ENCODE results near the gene CCNB1. TPM values are rescaled to one million over a fixed set of nuclear protein-coding genes. Genes with fewer than 3 reads are reported as not detected.
"Not testable (repeated sequence)": the region's sequence is repeated elsewhere in the genome, so short reads cannot be mapped to it uniquely, and the experiment has no call there.

Gene CCNB1
- total RNA-seq, 1 experiment from 2014 or later, result 281 TPM

DNA sequence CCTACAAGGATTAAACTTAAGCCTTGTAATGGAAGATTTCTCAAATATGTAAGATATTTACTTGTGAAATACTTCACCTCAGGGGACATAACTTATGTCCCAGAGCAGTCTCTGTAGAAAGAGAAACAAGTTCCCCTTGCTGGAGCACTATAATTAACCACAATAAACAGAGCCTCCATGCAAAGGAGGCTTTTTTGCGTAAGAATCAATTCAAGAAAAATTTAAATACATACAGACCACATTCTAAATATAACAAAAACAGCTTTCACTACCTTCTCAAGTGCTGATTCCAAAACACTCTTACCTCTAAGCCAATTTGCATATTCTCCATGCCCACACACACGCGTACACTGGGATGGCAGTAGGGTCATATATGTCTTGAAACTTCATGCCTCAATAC is 30.7 kb upstream of the CCNB1 start:
- intact Hi-C loops (cut with micrococcal nuclease), result loop anchor here (10.0 kb wide), 1 partner anchor 59 kb away; no protein-coding TSS in a partner anchor
- ATAC-seq (no peak), DNase-seq (ENCODE audit: low read depth, low spot score) (no peak)
- Histone ChIP-seq H3K27ac (ENCODE audit: low read depth, low read length) (no peak overlapping the region), H3K27me3 (ENCODE audit: insufficient read depth, low read length) (no peaks in the 10 kb centered on the region), H3K4me1 (ENCODE audit: control insufficient read depth in 1 of 2, insufficient read depth in 2 of 2, low read length in 2 of 2) (no peaks in the 10 kb centered on the region), H3K4me3 (replicated peaks in 1 of 2; ENCODE audit: low read depth in 1 of 2, low read length in 2 of 2) (no peak overlapping the region), H4K20me1 (ENCODE audit: insufficient read depth) (no peaks in the 10 kb centered on the region), H3K36me3 (ENCODE audit: control insufficient read depth in 1 of 2, insufficient read depth in 2 of 2, low read length in 2 of 2) (no peaks in the 10 kb centered on the region), H3K9me2 (ENCODE audit: insufficient read depth) (no peaks in the 10 kb centered on the region), H3K4me2 (ENCODE audit: low read length) (no peak overlapping the region), H2AFZ (ENCODE audit: low read depth, low read length, poor library complexity, severe bottlenecking) (no peak overlapping the region), H3K9me3 (ENCODE audit: control insufficient read depth in 1 of 2, insufficient read depth in 1 of 2, low read depth in 1 of 2, low read length in 2 of 2) (peaks cover 0 to 9% of the 10 kb centered on the region in 2 experiments; a peak in 1 of 4 replicates), H3K9ac (ENCODE audit: low read length) (no peak overlapping the region), H3K79me2 (ENCODE audit: insufficient read depth, low read length) (no peaks in the 10 kb centered on the region)
- TF ChIP-seq CBX3 (IDR thresholded peaks at IDR 0.05; ENCODE audit: low read depth) (no peak), ZFX (IDR thresholded peaks at IDR 0.05) (no peak), FOSL1 (IDR thresholded peaks at IDR 0.05; ENCODE audit: low read depth) (no peak), CEBPB (IDR thresholded peaks at IDR 0.05; ENCODE audit: low read depth) (no peak), SP1 (IDR thresholded peaks at IDR 0.05; ENCODE audit: low read depth) (no peak), POLR2AphosphoS5 (IDR thresholded peaks at IDR 0.05; ENCODE audit: low read depth, low read length) (no peak), ZNF274 (IDR thresholded peaks at IDR 0.05; ENCODE audit: low read depth, low read length) (no peak)
- TF ChIP-seq, protein P1, sequence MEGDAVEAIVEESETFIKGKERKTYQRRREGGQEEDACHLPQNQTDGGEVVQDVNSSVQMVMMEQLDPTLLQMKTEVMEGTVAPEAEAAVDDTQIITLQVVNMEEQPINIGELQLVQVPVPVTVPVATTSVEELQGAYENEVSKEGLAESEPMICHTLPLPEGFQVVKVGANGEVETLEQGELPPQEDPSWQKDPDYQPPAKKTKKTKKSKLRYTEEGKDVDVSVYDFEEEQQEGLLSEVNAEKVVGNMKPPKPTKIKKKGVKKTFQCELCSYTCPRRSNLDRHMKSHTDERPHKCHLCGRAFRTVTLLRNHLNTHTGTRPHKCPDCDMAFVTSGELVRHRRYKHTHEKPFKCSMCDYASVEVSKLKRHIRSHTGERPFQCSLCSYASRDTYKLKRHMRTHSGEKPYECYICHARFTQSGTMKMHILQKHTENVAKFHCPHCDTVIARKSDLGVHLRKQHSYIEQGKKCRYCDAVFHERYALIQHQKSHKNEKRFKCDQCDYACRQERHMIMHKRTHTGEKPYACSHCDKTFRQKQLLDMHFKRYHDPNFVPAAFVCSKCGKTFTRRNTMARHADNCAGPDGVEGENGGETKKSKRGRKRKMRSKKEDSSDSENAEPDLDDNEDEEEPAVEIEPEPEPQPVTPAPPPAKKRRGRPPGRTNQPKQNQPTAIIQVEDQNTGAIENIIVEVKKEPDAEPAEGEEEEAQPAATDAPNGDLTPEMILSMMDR (IDR thresholded peaks at IDR 0.05 in 2 of 3, conservative IDR thresholded peaks at IDR 0.05 in 1 of 3; ENCODE audit: borderline replicate concordance in 1 of 3, insufficient read depth in 1 of 3, low read depth in 2 of 3, low read length in 2 of 3), result no peak
- TF ChIP-seq, protein P2, sequence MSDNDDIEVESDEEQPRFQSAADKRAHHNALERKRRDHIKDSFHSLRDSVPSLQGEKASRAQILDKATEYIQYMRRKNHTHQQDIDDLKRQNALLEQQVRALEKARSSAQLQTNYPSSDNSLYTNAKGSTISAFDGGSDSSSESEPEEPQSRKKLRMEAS (IDR thresholded peaks at IDR 0.05), result no peak
- TF ChIP-seq, protein P3, sequence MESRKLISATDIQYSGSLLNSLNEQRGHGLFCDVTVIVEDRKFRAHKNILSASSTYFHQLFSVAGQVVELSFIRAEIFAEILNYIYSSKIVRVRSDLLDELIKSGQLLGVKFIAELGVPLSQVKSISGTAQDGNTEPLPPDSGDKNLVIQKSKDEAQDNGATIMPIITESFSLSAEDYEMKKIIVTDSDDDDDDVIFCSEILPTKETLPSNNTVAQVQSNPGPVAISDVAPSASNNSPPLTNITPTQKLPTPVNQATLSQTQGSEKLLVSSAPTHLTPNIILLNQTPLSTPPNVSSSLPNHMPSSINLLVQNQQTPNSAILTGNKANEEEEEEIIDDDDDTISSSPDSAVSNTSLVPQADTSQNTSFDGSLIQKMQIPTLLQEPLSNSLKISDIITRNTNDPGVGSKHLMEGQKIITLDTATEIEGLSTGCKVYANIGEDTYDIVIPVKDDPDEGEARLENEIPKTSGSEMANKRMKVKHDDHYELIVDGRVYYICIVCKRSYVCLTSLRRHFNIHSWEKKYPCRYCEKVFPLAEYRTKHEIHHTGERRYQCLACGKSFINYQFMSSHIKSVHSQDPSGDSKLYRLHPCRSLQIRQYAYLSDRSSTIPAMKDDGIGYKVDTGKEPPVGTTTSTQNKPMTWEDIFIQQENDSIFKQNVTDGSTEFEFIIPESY (IDR thresholded peaks at IDR 0.05; ENCODE audit: extremely low read depth, insufficient replicate concordance, low read length), result no peak
- TF ChIP-seq, protein P4, sequence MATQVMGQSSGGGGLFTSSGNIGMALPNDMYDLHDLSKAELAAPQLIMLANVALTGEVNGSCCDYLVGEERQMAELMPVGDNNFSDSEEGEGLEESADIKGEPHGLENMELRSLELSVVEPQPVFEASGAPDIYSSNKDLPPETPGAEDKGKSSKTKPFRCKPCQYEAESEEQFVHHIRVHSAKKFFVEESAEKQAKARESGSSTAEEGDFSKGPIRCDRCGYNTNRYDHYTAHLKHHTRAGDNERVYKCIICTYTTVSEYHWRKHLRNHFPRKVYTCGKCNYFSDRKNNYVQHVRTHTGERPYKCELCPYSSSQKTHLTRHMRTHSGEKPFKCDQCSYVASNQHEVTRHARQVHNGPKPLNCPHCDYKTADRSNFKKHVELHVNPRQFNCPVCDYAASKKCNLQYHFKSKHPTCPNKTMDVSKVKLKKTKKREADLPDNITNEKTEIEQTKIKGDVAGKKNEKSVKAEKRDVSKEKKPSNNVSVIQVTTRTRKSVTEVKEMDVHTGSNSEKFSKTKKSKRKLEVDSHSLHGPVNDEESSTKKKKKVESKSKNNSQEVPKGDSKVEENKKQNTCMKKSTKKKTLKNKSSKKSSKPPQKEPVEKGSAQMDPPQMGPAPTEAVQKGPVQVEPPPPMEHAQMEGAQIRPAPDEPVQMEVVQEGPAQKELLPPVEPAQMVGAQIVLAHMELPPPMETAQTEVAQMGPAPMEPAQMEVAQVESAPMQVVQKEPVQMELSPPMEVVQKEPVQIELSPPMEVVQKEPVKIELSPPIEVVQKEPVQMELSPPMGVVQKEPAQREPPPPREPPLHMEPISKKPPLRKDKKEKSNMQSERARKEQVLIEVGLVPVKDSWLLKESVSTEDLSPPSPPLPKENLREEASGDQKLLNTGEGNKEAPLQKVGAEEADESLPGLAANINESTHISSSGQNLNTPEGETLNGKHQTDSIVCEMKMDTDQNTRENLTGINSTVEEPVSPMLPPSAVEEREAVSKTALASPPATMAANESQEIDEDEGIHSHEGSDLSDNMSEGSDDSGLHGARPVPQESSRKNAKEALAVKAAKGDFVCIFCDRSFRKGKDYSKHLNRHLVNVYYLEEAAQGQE (IDR thresholded peaks at IDR 0.05; ENCODE audit: low read depth), result no peak
- ChIA-PET RAD21 (ENCODE audit: low non-redundant PET in 1 of 2, low total read pairs in 2 of 2, uncharacterized antibody in 2 of 2, unreplicated experiment in 2 of 2) (no interaction called here), CTCF (no interaction called here), POLR2A (no interaction called here)
- no TSS peak for BruUV-seq (replicated peaks)

DNA sequence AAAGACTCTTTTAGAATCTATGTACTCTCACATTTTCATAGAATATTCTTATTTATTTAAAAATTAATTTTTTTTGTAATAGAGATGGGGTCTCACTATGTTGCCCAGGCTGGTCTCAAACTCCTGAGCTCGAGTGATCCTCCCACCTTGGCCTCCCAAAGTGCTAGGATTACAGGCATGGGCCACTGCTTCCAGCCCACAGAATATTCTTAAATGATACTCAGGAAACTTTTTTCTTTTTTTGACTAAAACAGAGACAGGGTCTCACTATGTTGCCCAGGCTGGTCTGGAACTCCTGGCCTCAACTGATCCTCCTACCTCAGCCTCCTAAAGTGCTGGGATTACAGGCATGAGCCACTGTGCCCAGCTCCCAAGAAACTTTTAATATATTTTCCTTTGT is 29.7 kb upstream of the CCNB1 start:
- H3K27me3 ChIP-seq (ENCODE audit: insufficient read depth, low read length); RAD21 ChIA-PET (ENCODE audit: low non-redundant PET in 1 of 2, low total read pairs in 2 of 2, uncharacterized antibody in 2 of 2, unreplicated experiment in 2 of 2); H3K9me2 ChIP-seq (ENCODE audit: insufficient read depth); H3K79me2 ChIP-seq (ENCODE audit: insufficient read depth, low read length); H3K27ac ChIP-seq (ENCODE audit: low read depth, low read length); H4K20me1 ChIP-seq (ENCODE audit: insufficient read depth); H3K36me3 ChIP-seq (ENCODE audit: control insufficient read depth in 1 of 2, insufficient read depth in 2 of 2, low read length in 2 of 2); BruUV-seq (replicated peaks); H3K4me2 ChIP-seq (ENCODE audit: low read length); H3K4me3 ChIP-seq (replicated peaks in 1 of 2; ENCODE audit: low read depth in 1 of 2, low read length in 2 of 2); H3K4me1 ChIP-seq (ENCODE audit: control insufficient read depth in 1 of 2, insufficient read depth in 2 of 2, low read length in 2 of 2); ATAC-seq; DNase-seq (ENCODE audit: low read depth, low spot score); CTCF ChIA-PET; H3K9ac ChIP-seq (ENCODE audit: low read length); POLR2A ChIA-PET; H3K9me3 ChIP-seq (ENCODE audit: control insufficient read depth in 1 of 2, insufficient read depth in 1 of 2, low read depth in 1 of 2, low read length in 2 of 2); H2AFZ ChIP-seq (ENCODE audit: low read depth, low read length, poor library complexity, severe bottlenecking): not testable (repeated sequence)
- intact Hi-C loops (cut with micrococcal nuclease), result loop anchor here (10.0 kb wide), 1 partner anchor 58 kb away; no protein-coding TSS in a partner anchor

All from HCT116 (cell line).